ENCODE measurements around the gene RPL7L1.

GRCh38 chr6:42845327-42845694, 34.1 kb upstream of the RPL7L1 start:
- TF ChIP-seq CTCF (IDR thresholded peaks at IDR 0.05; ENCODE audit: borderline replicate concordance, extremely low read depth, low read length, poor library complexity, severe bottlenecking) = no peak
- no peak for TF ChIP-seq EZH2 (IDR thresholded peaks at IDR 0.05; ENCODE audit: borderline replicate concordance, low read depth, low read length, severe bottlenecking)
